Endothelial cell of umbilical vein (primary cell): ENCODE measurements around the gene SLC35A3. TPM values are rescaled to one million over a fixed set of nuclear protein-coding genes. Genes with fewer than 3 reads are reported as not detected.

ENCODE experiments used
- BruUV-seq: library from RNA; stranded (reverse); fragments of 400-500 nt; replicated peaks from 2 replicates; lab custom pipeline; 2021; lab: Mats Ljungman, UMichigan
- CTCF ChIA-PET: fragments of 300-600, 350-600 bp; sonication (Branson Sonifier 250); formaldehyde crosslinking; loops from one replicate; lab custom pipeline; 2021; ENCODE audit warnings: antibody characterized with exemption, inconsistent platforms; lab: Charles Lee
- POLR2A ChIA-PET: fragments of 300-600, 350-600 bp; sonication (Branson Sonifier 250); formaldehyde crosslinking; loops from one replicate; lab custom pipeline; 2021; ENCODE audit warnings: antibody characterized with exemption, inconsistent platforms; lab: Charles Lee
- DNase-seq: peaks from one replicate; pipeline ENCODE4 v3.0.0-alpha.2; 2011; ENCODE audit warnings: low read depth, low spot score
- FAIRE-seq: peaks from 2 replicates; lab custom pipeline; 2011; peaks lifted over from hg19 to GRCh38; lab: Jason Lieb, UNC
- H2AFZ ChIP-seq: 2 replicates; pipeline ENCODE4 v1.6.0; 2012; ENCODE audit warnings: low read depth, low read length, control low read depth, inconsistent platforms
- H3K27ac ChIP-seq: 2 replicates; pipeline ENCODE4 v1.5.1; 2011; ENCODE audit warnings: low read depth, mild to moderate bottlenecking, control low read depth, low read length, moderate library complexity; ENCODE audit not compliant: insufficient read depth
- H3K27me3 ChIP-seq, 2 experiments: 2 replicates each; pipeline versions ENCODE4 v1.6.0 to v1.6.1; 2011; ENCODE audit warnings: low read length in 2 of 2, mixed read lengths in 1 of 2; ENCODE audit not compliant: control insufficient read depth in 2 of 2, insufficient read depth in 2 of 2
- H3K36me3 ChIP-seq, 2 experiments: 2 replicates in 1 of 2; 3 replicates in 1 of 2; pipeline ENCODE4 v1.5.1; 2011; ENCODE audit warnings: low read length in 2 of 2, mild to moderate bottlenecking in 1 of 2, moderate library complexity in 1 of 2; ENCODE audit not compliant: control insufficient read depth in 2 of 2, insufficient read depth in 2 of 2; ENCODE audit errors: extremely low read depth in 1 of 2
- H3K4me1 ChIP-seq: 3 replicates; pipeline ENCODE4 v1.5.1; 2011; ENCODE audit warnings: mild to moderate bottlenecking, low read length; ENCODE audit not compliant: control insufficient read depth, insufficient read depth; ENCODE audit errors: extremely low read depth
- H3K4me2 ChIP-seq: 2 replicates; pipeline ENCODE4 v1.6.1; 2011; ENCODE audit warnings: low read length, control low read depth, mixed read lengths; ENCODE audit not compliant: insufficient read depth
- H3K4me3 ChIP-seq, 3 experiments: fragments of 200-600 bp in 1 of 3; sonication (generic), shearing (Covaris generic) in 1 of 3; replicated peaks in 1 of 3; 2 replicates each; pipeline ENCODE4 v1.5.1; 2011 to 2016; ENCODE audit warnings: control low read depth in 3 of 3, low read length in 3 of 3, mild to moderate bottlenecking in 2 of 3, inconsistent platforms in 1 of 3, low read depth in 1 of 3, moderate library complexity in 1 of 3; ENCODE audit not compliant: insufficient read depth in 1 of 3
- H3K79me2 ChIP-seq: 2 replicates; pipeline ENCODE4 v1.6.0; 2012; ENCODE audit warnings: low read length, inconsistent platforms; ENCODE audit not compliant: control insufficient read depth, insufficient read depth
- H3K9ac ChIP-seq: replicated peaks from 2 replicates; pipeline ENCODE3; 2011; ENCODE audit warnings: low read length, control low read depth; ENCODE audit not compliant: insufficient read depth; ENCODE audit errors: extremely low read depth
- H3K9me1 ChIP-seq: replicated peaks from 3 replicates; pipeline ENCODE4 v1.6.0; 2011; ENCODE audit warnings: mild to moderate bottlenecking, low read length; ENCODE audit not compliant: control insufficient read depth, insufficient read depth; ENCODE audit errors: extremely low read depth
- H3K9me3 ChIP-seq: replicated peaks from 2 replicates; pipeline ENCODE4 v1.5.1; 2012; ENCODE audit warnings: low read length, inconsistent platforms; ENCODE audit not compliant: control insufficient read depth, insufficient read depth
- H4K20me1 ChIP-seq: replicated peaks from 2 replicates; pipeline ENCODE3; 2011; ENCODE audit warnings: mild to moderate bottlenecking, low read length; ENCODE audit not compliant: control insufficient read depth, insufficient read depth; ENCODE audit errors: extremely low read depth
- CTCF ChIP-seq, 2 donors: IDR thresholded peaks; 1 replicate in 1 of 2; 2 replicates in 1 of 2; pipeline ENCODE4 v1.5.1; 2011; ENCODE audit warnings: low read length in 2 of 2, mild to moderate bottlenecking in 2 of 2, moderate library complexity in 2 of 2, control low read depth in 1 of 2, inconsistent platforms in 1 of 2, low read depth in 1 of 2; ENCODE audit not compliant: insufficient read depth in 1 of 2; ENCODE audit errors: extremely low read depth in 1 of 2
- EZH2 ChIP-seq: IDR thresholded peaks from 2 replicates; pipeline ENCODE4 v1.6.1; 2012; ENCODE audit warnings: borderline replicate concordance, low read depth, mild to moderate bottlenecking, moderate library complexity, low read length, inconsistent platforms; ENCODE audit not compliant: severe bottlenecking
- FOS ChIP-seq: IDR thresholded peaks from 2 replicates; pipeline ENCODE4 v1.6.1; 2011; ENCODE audit warnings: mild to moderate bottlenecking, low read length, moderate library complexity, borderline replicate concordance; ENCODE audit not compliant: insufficient read depth
- GATA2 ChIP-seq: IDR thresholded peaks from 2 replicates; pipeline ENCODE4 v1.7.0; 2011; ENCODE audit warnings: low read depth, mild to moderate bottlenecking, moderate library complexity, mixed read lengths, low read length; ENCODE audit not compliant: insufficient read length, insufficient read depth
- JUN ChIP-seq: IDR thresholded peaks from 2 replicates; pipeline ENCODE4 v1.6.1; 2011; ENCODE audit warnings: borderline replicate concordance, low read depth; ENCODE audit not compliant: insufficient read length, insufficient read depth
- MAX ChIP-seq: IDR thresholded peaks from 2 replicates; pipeline ENCODE4 v1.6.1; 2011; ENCODE audit not compliant: insufficient read depth, insufficient read length
- MYC ChIP-seq: IDR thresholded peaks from one replicate; pipeline ENCODE4 v1.6.1; 2011; ENCODE audit warnings: mild to moderate bottlenecking, low read depth, low read length
- POLR2A ChIP-seq: IDR thresholded peaks from 2 replicates; pipeline ENCODE4 v1.6.1; 2012; ENCODE audit warnings: low read depth, mild to moderate bottlenecking, control low read depth, low read length
- POLR2AphosphoS5 ChIP-seq: IDR thresholded peaks from 2 replicates; pipeline ENCODE4 v1.6.1; 2012; ENCODE audit warnings: low read depth, mild to moderate bottlenecking, control low read depth, low read length, moderate library complexity; ENCODE audit not compliant: insufficient read depth
- dilution Hi-C: fragments of 300-500 bp; cut with MboI; formaldehyde crosslinking; loops from one replicate; pipeline ENCODE4 v1.15.0; 2019; ENCODE audit warnings: low sequenced_read_pairs; ENCODE audit not compliant: extremely low pct_ligation_motif_present
- intact Hi-C: fragments of 100-400 bp; cut with micrococcal nuclease; formaldehyde crosslinking; loops from one replicate; pipeline ENCODE4 v1.10.0; 2022
- polyA plus RNA-seq, 4 experiments: library from polyadenylated mRNA; depleted of rRNA in 3 of 4; stranded (reverse) in 3 of 4; unstranded in 1 of 4; fragments of >200 nt; gene quantifications; 2 replicates each; pipeline versions ENCODE4 v1.2.1 to v1.2.3, GENCODE V29; 2011 to 2012; ENCODE audit warnings: missing spikeins in 1 of 4
- total RNA-seq: library from RNA; stranded (reverse); gene quantifications from 2 replicates; pipeline ENCODE4 v1.2.3, GENCODE V29; 2021

Gene SLC35A3
- total and polyA plus RNA-seq, 2 donors (not counting 3 experiments of a cell fraction or from before 2014, with no cell fraction given): 3.6 to 19.0 TPM

GRCh38 chr1:99992760-99993467 is 23.1 kb downstream of the SLC35A3 start:
- ChIA-PET CTCF (no interaction called here), POLR2A (no interaction called here)
- Histone ChIP-seq H3K9me1 (no peaks in the 10 kb centered on the region), H3K79me2 (peaks cover 11% of the 10 kb centered on the region), H3K4me2 (no peak overlapping the region), H4K20me1 (no peaks in the 10 kb centered on the region), H3K9me3 (no peaks in the 10 kb centered on the region), H3K4me1 (no peaks in the 10 kb centered on the region), H3K27ac (no peak overlapping the region), H2AFZ (no peak overlapping the region), H3K36me3 (no peaks in the 10 kb centered on the region), H3K27me3 (no peaks in the 10 kb centered on the region), H3K4me3 (no peak overlapping the region), H3K9ac (no peak overlapping the region)
- no peak for FAIRE-seq
- no TSS peak for BruUV-seq
- intact Hi-C loops (loop anchor here (10.0 kb wide), 1 partner anchor 58 kb away; no protein-coding TSS in a partner anchor), dilution Hi-C loops (no loop called here)
- no peak for TF ChIP-seq POLR2AphosphoS5
- TF ChIP-seq GATA2: no peak
- no peak for TF ChIP-seq CTCF (IDR thresholded peaks at IDR 0.05; ENCODE audit: extremely low read depth in 1 of 2, insufficient read depth in 1 of 2, low read depth in 1 of 2, low read length in 2 of 2)
- TF ChIP-seq MAX: no peak
- no peak for DNase-seq

GRCh38 chr1:99993468-99993845 is 23.7 kb downstream of the SLC35A3 start:
- H3K4me2 ChIP-seq: no peak overlapping the region
- peaks cover 10% of the 10 kb centered on the region for H3K79me2 ChIP-seq
- ChIA-PET POLR2A (no interaction called here), CTCF (no interaction called here)
- BruUV-seq: no TSS peak
- H3K36me3 ChIP-seq: no peaks in the 10 kb centered on the region
- FAIRE-seq (no peak), DNase-seq (no peak)
- no peaks in the 10 kb centered on the region for H3K4me1 ChIP-seq
- H3K9me3 ChIP-seq: no peaks in the 10 kb centered on the region
- H3K4me3 ChIP-seq: no peak overlapping the region
- dilution Hi-C loops (no loop called here), intact Hi-C loops (loop anchor here (10.0 kb wide), 1 partner anchor 59 kb away; no protein-coding TSS in a partner anchor)
- no peak overlapping the region for H3K27ac ChIP-seq
- no peak overlapping the region for H3K9ac ChIP-seq
- no peak overlapping the region for H2AFZ ChIP-seq
- H3K27me3 ChIP-seq: no peaks in the 10 kb centered on the region
- no peaks in the 10 kb centered on the region for H4K20me1 ChIP-seq
- TF ChIP-seq MYC: no peak
- TF ChIP-seq POLR2AphosphoS5: no peak
- TF ChIP-seq POLR2A: no peak
- TF ChIP-seq JUN: no peak
- no peak for TF ChIP-seq GATA2
- TF ChIP-seq MAX: no peak
- TF ChIP-seq EZH2: no peak
- TF ChIP-seq FOS: no peak
- TF ChIP-seq CTCF (IDR thresholded peaks at IDR 0.05; ENCODE audit: extremely low read depth in 1 of 2, insufficient read depth in 1 of 2, low read depth in 1 of 2, low read length in 2 of 2): no peak
- no peaks in the 10 kb centered on the region for H3K9me1 ChIP-seq
